Neural cell (in vitro differentiated cells): ENCODE data around the gene CCDC33. TPM values are rescaled to one million over a fixed set of nuclear protein-coding genes. Genes with fewer than 3 reads are reported as not detected.

Experiments
- H2AFZ ChIP-seq: fragments of 200-600, 300-800 bp; sonication (generic), shearing (Covaris generic); 2 replicates; pipeline ENCODE4 v1.6.0; 2014; ENCODE audit warnings: low read depth, mild to moderate bottlenecking, antibody characterized with exemption, low read length, moderate library complexity
- H3F3A ChIP-seq: fragments of 200-600 bp; shearing (Covaris generic); 2 replicates; pipeline ENCODE4 v1.6.1; 2016; ENCODE audit warnings: mild to moderate bottlenecking, moderate library complexity, mixed read lengths, antibody characterized with exemption, low read length; ENCODE audit not compliant: insufficient read depth, poor library complexity, severe bottlenecking
- H3K27ac ChIP-seq: fragments of 200-600, 300-800 bp; sonication (generic), shearing (Covaris generic); 2 replicates; pipeline ENCODE4 v1.5.1; 2014; ENCODE audit warnings: mild to moderate bottlenecking, low read length, moderate library complexity
- H3K27me3 ChIP-seq: fragments of 300-800, 200-600 bp; sonication (generic), shearing (Covaris generic); 2 replicates; pipeline ENCODE4 v1.6.0; 2014; ENCODE audit warnings: mild to moderate bottlenecking, low read depth, low read length, moderate library complexity; ENCODE audit not compliant: insufficient read depth
- H3K36me3 ChIP-seq: fragments of 300-800, 200-600 bp; sonication (generic), shearing (Covaris generic); 2 replicates; pipeline ENCODE4 v1.5.1; 2014; ENCODE audit warnings: mild to moderate bottlenecking, antibody characterized with exemption, low read length, moderate library complexity; ENCODE audit not compliant: insufficient read depth
- H3K4me2 ChIP-seq: fragments of 300-800, 200-600 bp; sonication (generic), shearing (Covaris generic); 2 replicates; pipeline ENCODE4 v1.6.0; 2014; ENCODE audit warnings: mild to moderate bottlenecking, low read length
- H3K4me3 ChIP-seq: fragments of 300-800, 200-600 bp; sonication (generic), shearing (Covaris generic); 2 replicates; pipeline ENCODE4 v1.5.1; 2014; ENCODE audit warnings: mild to moderate bottlenecking, low read length, moderate library complexity
- H3K79me2 ChIP-seq: fragments of 200-600 bp; shearing (Covaris generic); replicated peaks from 2 replicates; pipeline ENCODE4 v1.6.0; 2014; ENCODE audit warnings: mild to moderate bottlenecking, low read length, moderate library complexity; ENCODE audit not compliant: insufficient read depth
- H3K9ac ChIP-seq: fragments of 300-800, 200-600 bp; sonication (generic), shearing (Covaris generic); 2 replicates; pipeline ENCODE4 v1.6.1; 2016; ENCODE audit warnings: mild to moderate bottlenecking, low read length, mixed read lengths
- H3K9me2 ChIP-seq: fragments of 200-600 bp; shearing (Covaris generic); 2 replicates; pipeline ENCODE4 v1.6.1; 2016; ENCODE audit warnings: mild to moderate bottlenecking, low read length, mixed read lengths; ENCODE audit not compliant: insufficient read depth
- H3K9me3 ChIP-seq: fragments of 200-600, 300-800 bp; sonication (generic), shearing (Covaris generic); 2 replicates; pipeline ENCODE4 v1.6.1; 2016; ENCODE audit warnings: mild to moderate bottlenecking, mixed run types, low read length, moderate library complexity, mixed read lengths
- H4K20me1 ChIP-seq: fragments of 200-600 bp; shearing (Covaris generic); 2 replicates; pipeline ENCODE4 v1.6.1; 2016; ENCODE audit warnings: mild to moderate bottlenecking, mixed run types; ENCODE audit not compliant: insufficient read depth
- CTCF ChIP-seq: fragments of 450-650 bp; IDR thresholded peaks from 2 replicates; pipeline ENCODE4 v1.5.1; 2014; ENCODE audit warnings: antibody characterized with exemption, mild to moderate bottlenecking, moderate library complexity; ENCODE audit not compliant: poor library complexity, severe bottlenecking
- EP300 ChIP-seq: fragments of 450-650 bp; conservative IDR thresholded peaks from 2 replicates; pipeline ENCODE4 v1.6.1; 2014; ENCODE audit warnings: antibody characterized with exemption, mild to moderate bottlenecking, moderate library complexity; ENCODE audit not compliant: poor library complexity, severe bottlenecking
- EZH2 ChIP-seq: fragments of 200-600, 300-800 bp; shearing (Covaris generic), sonication (generic); IDR thresholded peaks from 2 replicates; pipeline ENCODE4 v1.6.1; 2014; ENCODE audit warnings: antibody characterized with exemption, low read length, borderline replicate concordance, mild to moderate bottlenecking; ENCODE audit not compliant: insufficient read depth, poor library complexity, severe bottlenecking
- MXI1 ChIP-seq: fragments of 450-650 bp; conservative IDR thresholded peaks from 2 replicates; pipeline ENCODE4 v1.6.1; 2014; ENCODE audit warnings: antibody characterized with exemption, mild to moderate bottlenecking; ENCODE audit not compliant: poor library complexity, severe bottlenecking
- POLR2AphosphoS5 ChIP-seq: IDR thresholded peaks from 2 replicates; pipeline ENCODE4 v1.6.1; 2012
- RAD21 ChIP-seq: fragments of 450-650 bp; conservative IDR thresholded peaks from 2 replicates; pipeline ENCODE4 v1.6.1; 2014; ENCODE audit warnings: antibody characterized with exemption, mild to moderate bottlenecking, moderate library complexity
- SMC3 ChIP-seq: fragments of 450-650 bp; conservative IDR thresholded peaks from 2 replicates; pipeline ENCODE4 v1.6.1; 2014; ENCODE audit warnings: antibody characterized with exemption, mild to moderate bottlenecking, moderate library complexity; ENCODE audit not compliant: poor library complexity
- TAF1 ChIP-seq: IDR thresholded peaks from 2 replicates; pipeline ENCODE4 v1.6.1; 2012; ENCODE audit warnings: low read depth
- polyA plus RNA-seq: library from polyadenylated mRNA; depleted of rRNA; stranded (reverse); fragments of >200 nt; gene quantifications from 2 replicates; pipeline ENCODE4 v1.2.3, GENCODE V29; 2014
- TF ChIP-seq, protein P1 (sequence below): IDR thresholded peaks from 2 replicates; pipeline ENCODE4 v1.6.1; 2012; ENCODE audit warnings: borderline replicate concordance

Gene CCDC33
- polyA plus RNA-seq, 1 donor from 2014 or later, result 1.4 TPM

DNA sequence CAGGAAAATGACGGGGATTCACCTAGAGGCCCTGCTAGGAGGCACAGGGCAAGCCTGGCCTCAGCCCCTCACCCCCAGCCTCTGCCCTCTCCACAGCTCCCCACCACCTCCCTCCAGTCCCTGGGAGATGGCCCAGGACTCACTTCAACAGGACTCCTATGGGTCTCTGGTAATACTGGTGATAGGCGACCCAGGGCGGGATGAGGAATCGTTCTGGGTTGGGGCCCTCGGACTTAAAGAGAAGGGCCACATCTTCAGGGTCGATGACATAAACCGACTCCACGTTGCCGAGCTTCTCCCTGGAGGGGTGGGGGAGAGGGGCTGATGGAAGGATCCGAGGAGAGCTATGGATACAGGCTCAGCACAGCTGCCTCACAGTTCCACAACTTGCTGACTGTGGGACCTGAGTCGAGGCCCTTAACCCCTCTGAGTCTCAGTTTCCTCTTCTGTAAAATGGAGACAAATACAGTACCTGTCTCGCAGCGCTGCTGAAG, 111.7 kb downstream of the CCDC33 start:
- no peaks in the 10 kb centered on the region for H4K20me1 ChIP-seq

DNA sequence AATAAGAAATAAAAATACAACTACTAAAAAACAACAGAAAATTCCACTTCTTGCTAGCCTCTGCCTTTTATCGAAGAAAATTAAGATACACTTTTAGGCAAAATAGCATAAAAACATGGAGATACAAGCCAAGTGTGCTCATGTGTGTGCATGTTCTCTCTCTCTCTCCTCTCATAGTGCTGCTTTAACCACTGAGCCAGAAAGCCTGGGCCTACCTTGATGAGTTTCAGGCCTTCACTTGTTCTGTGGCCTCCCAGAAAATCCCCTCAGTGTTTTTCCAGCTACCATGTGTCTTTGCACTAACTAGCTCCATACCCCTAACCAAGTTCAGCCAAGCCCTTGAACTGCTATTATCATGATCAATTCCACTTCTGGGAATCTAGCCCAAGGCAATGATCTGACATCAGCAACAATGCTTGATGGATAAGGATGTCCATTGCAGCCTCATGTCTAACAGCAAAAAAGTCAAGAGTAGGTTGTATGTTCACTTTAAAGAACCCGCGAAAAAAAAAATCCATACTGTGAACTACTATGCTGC, 113.2 kb downstream of the CCDC33 start:
- Histone ChIP-seq H3F3A (no peaks in the 10 kb centered on the region), H3K9me3 (no peaks in the 10 kb centered on the region), H2AFZ (no peak overlapping the region), H4K20me1 (no peaks in the 10 kb centered on the region), H3K79me2 (no peaks in the 10 kb centered on the region), H3K27me3 (no peaks in the 10 kb centered on the region), H3K4me2 (no peak overlapping the region), H3K36me3 (no peaks in the 10 kb centered on the region), H3K27ac (no peak overlapping the region), H3K9me2 (no peaks in the 10 kb centered on the region), H3K9ac (no peak overlapping the region), H3K4me3 (no peak overlapping the region)
- no peak for TF ChIP-seq SMC3

More for the DNA sequence above, 111.7 kb downstream of the CCDC33 start:
- Histone ChIP-seq H3K79me2 (no peaks in the 10 kb centered on the region), H3K4me3 (no peak overlapping the region), H3K27me3 (no peaks in the 10 kb centered on the region), H3K27ac (no peak overlapping the region), H3K4me2 (no peak overlapping the region), H3K9ac (no peak overlapping the region), H3K36me3 (no peaks in the 10 kb centered on the region), H3F3A (no peaks in the 10 kb centered on the region), H3K9me2 (no peaks in the 10 kb centered on the region), H2AFZ (no peak overlapping the region), H3K9me3 (no peaks in the 10 kb centered on the region)
- TF ChIP-seq POLR2AphosphoS5, result no peak

GRCh38 chr15:74350295-74351275, 114.5 kb downstream of the CCDC33 start:
- TF ChIP-seq EZH2, result no peak
- TF ChIP-seq TAF1, result no peak
- TF ChIP-seq, protein P1, sequence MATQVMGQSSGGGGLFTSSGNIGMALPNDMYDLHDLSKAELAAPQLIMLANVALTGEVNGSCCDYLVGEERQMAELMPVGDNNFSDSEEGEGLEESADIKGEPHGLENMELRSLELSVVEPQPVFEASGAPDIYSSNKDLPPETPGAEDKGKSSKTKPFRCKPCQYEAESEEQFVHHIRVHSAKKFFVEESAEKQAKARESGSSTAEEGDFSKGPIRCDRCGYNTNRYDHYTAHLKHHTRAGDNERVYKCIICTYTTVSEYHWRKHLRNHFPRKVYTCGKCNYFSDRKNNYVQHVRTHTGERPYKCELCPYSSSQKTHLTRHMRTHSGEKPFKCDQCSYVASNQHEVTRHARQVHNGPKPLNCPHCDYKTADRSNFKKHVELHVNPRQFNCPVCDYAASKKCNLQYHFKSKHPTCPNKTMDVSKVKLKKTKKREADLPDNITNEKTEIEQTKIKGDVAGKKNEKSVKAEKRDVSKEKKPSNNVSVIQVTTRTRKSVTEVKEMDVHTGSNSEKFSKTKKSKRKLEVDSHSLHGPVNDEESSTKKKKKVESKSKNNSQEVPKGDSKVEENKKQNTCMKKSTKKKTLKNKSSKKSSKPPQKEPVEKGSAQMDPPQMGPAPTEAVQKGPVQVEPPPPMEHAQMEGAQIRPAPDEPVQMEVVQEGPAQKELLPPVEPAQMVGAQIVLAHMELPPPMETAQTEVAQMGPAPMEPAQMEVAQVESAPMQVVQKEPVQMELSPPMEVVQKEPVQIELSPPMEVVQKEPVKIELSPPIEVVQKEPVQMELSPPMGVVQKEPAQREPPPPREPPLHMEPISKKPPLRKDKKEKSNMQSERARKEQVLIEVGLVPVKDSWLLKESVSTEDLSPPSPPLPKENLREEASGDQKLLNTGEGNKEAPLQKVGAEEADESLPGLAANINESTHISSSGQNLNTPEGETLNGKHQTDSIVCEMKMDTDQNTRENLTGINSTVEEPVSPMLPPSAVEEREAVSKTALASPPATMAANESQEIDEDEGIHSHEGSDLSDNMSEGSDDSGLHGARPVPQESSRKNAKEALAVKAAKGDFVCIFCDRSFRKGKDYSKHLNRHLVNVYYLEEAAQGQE, result no peak
- no peak for TF ChIP-seq POLR2AphosphoS5
- TF ChIP-seq CTCF, result no peak
- TF ChIP-seq SMC3, result no peak
- no peak for TF ChIP-seq EP300
- no peak for TF ChIP-seq MXI1
- TF ChIP-seq RAD21, result no peak
- Histone ChIP-seq H3K36me3 (no peaks in the 10 kb centered on the region), H3K4me3 (no peak overlapping the region), H3K4me2 (no peak overlapping the region), H3K9ac (no peak overlapping the region), H3K9me2 (no peaks in the 10 kb centered on the region), H3K79me2 (no peaks in the 10 kb centered on the region), H3F3A (no peaks in the 10 kb centered on the region), H3K27ac (no peak overlapping the region), H2AFZ (no peak overlapping the region), H4K20me1 (no peaks in the 10 kb centered on the region), H3K27me3 (no peaks in the 10 kb centered on the region), H3K9me3 (no peaks in the 10 kb centered on the region)
